Prostate gland (tissue), 2 donors: ENCODE data around the gene ENPEP.

Experiments used
- POLR2A ChIP-seq: fragments of 450-650 bp; IDR thresholded peaks from one replicate; pipeline ENCODE4 v1.6.1; 2016; ENCODE audit warnings: antibody characterized with exemption, mild to moderate bottlenecking
- POLR2AphosphoS5 ChIP-seq: sonication (generic); formaldehyde crosslinking; IDR thresholded peaks from one replicate; pipeline ENCODE4 v1.6.1; 2017; ENCODE audit warnings: antibody characterized with exemption
- TF ChIP-seq, protein P1 (sequence below), 4 experiments: fragments of 200-600 bp in 2 of 4; fragments of 450-650 bp in 2 of 4; sonication (generic) in 2 of 4; IDR thresholded peaks; 1 replicate in 3 of 4; 2 replicates in 1 of 4; pipeline ENCODE4 v1.5.1; 2016 to 2019; ENCODE audit warnings: antibody characterized with exemption in 4 of 4, mild to moderate bottlenecking in 2 of 4, moderate library complexity in 2 of 4

DNA sequence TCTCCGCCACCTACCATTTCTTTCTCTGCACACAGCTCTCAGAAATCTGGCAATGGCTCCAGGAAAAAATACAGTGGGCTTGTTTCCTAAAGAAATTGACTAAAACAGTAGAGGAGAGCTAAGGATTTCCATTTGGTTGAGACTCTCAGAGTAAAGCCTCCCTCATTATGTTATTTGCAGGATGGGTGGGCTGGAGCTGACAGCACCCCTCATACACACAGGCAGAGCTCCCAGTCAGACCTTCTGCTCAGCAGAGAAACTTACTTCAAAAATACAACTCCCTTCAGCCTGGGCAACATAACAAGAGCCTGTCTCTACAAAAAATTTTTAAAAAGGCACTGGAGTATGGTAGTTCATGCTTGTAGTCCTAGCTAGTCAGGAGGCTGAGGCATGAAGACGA, 44.9 kb downstream of the ENPEP start:
- TF ChIP-seq, protein P1, sequence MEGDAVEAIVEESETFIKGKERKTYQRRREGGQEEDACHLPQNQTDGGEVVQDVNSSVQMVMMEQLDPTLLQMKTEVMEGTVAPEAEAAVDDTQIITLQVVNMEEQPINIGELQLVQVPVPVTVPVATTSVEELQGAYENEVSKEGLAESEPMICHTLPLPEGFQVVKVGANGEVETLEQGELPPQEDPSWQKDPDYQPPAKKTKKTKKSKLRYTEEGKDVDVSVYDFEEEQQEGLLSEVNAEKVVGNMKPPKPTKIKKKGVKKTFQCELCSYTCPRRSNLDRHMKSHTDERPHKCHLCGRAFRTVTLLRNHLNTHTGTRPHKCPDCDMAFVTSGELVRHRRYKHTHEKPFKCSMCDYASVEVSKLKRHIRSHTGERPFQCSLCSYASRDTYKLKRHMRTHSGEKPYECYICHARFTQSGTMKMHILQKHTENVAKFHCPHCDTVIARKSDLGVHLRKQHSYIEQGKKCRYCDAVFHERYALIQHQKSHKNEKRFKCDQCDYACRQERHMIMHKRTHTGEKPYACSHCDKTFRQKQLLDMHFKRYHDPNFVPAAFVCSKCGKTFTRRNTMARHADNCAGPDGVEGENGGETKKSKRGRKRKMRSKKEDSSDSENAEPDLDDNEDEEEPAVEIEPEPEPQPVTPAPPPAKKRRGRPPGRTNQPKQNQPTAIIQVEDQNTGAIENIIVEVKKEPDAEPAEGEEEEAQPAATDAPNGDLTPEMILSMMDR (IDR thresholded peaks at IDR 0.05) = no peak
- TF ChIP-seq POLR2A (no peak), POLR2AphosphoS5 (no peak)
